T-helper 1 cell treated with Interleukin-12 subunit alpha and Interleukin-12 subunit beta and Interleukin-4 antibody, amounts not matched to agents 30 μg/mL and 1 μg/mL, for 36 hours (primary cell): ENCODE results near the gene MGLL.
"Not testable (repeated sequence)": the region's sequence is repeated elsewhere in the genome, so short reads cannot be mapped to it uniquely, and the experiment has no call there.

Experiments
- H3K27ac Mint-ChIP-seq: one replicate; pipeline ENCODE4 v1.8.0; 2021; ENCODE audit warnings: mild to moderate bottlenecking, mixed read lengths
- H3K27me3 Mint-ChIP-seq: one replicate; pipeline ENCODE4 v1.8.0; 2021; ENCODE audit warnings: low read depth, mixed read lengths
- H3K36me3 Mint-ChIP-seq: one replicate; pipeline ENCODE4 v1.8.0; 2021; ENCODE audit warnings: low read depth, mixed read lengths
- H3K4me1 Mint-ChIP-seq: one replicate; pipeline ENCODE4 v1.8.0; 2021; ENCODE audit warnings: low read depth, mixed read lengths
- H3K4me3 Mint-ChIP-seq: one replicate; pipeline ENCODE4 v1.8.0; 2021; ENCODE audit warnings: mild to moderate bottlenecking, moderate library complexity, mixed read lengths
- H3K9me3 Mint-ChIP-seq: one replicate; pipeline ENCODE4 v1.8.0; 2021; ENCODE audit warnings: mixed read lengths

The MGLL gene

DNA sequence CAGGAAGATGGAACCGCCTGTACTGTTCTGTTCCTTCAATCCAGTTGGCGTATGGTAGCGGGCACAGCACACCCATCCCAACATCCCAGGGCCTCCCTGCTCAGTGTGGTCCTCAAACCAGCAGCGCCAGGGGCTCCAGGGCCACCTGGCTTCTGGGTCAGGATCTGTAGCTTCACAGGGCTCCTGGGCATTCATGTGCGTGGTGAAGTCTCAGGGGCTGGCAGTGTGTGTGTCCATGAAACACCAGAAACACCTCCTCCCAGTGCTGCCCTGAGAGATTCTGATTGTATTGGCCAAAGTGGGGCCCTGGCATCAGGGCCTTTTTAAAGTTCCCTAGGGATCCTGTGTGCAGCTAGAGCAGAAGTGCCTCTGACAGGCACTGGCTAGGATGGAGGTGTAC is 107.4 kb downstream of the MGLL start:
- Mint-ChIP-seq H3K36me3 (no peaks in the 10 kb centered on the region), H3K9me3 (no peaks in the 10 kb centered on the region), H3K27me3 (no peaks in the 10 kb centered on the region), H3K27ac (no peak overlapping the region), H3K4me1 (no peaks in the 10 kb centered on the region), H3K4me3 (no peak overlapping the region)

DNA sequence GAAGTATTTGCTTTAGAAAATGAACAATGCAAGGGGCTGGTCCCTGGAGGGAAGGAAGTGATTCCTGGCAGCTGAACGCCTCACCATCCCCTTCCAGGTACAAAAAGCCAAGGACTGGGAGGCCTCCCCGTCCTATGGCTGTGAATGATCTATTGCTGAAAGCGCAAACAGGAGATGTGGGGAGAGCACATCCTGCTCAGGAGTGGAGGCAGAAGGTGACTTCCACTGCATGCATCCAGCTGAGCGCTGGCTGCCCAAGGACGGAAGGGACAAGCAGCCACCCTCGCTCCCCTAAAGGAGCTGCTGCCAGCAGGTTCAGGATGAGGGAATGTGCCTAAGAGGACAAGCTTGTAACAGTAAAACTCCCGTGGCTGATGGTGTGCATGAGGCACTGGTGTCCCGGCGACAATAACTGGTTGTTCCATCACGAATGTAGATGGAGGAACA is 108.2 kb downstream of the MGLL start:
- Mint-ChIP-seq H3K9me3 (no peaks in the 10 kb centered on the region), H3K36me3 (no peaks in the 10 kb centered on the region), H3K4me1 (no peaks in the 10 kb centered on the region), H3K4me3 (no peak overlapping the region), H3K27me3 (no peaks in the 10 kb centered on the region), H3K27ac (no peak overlapping the region)

DNA sequence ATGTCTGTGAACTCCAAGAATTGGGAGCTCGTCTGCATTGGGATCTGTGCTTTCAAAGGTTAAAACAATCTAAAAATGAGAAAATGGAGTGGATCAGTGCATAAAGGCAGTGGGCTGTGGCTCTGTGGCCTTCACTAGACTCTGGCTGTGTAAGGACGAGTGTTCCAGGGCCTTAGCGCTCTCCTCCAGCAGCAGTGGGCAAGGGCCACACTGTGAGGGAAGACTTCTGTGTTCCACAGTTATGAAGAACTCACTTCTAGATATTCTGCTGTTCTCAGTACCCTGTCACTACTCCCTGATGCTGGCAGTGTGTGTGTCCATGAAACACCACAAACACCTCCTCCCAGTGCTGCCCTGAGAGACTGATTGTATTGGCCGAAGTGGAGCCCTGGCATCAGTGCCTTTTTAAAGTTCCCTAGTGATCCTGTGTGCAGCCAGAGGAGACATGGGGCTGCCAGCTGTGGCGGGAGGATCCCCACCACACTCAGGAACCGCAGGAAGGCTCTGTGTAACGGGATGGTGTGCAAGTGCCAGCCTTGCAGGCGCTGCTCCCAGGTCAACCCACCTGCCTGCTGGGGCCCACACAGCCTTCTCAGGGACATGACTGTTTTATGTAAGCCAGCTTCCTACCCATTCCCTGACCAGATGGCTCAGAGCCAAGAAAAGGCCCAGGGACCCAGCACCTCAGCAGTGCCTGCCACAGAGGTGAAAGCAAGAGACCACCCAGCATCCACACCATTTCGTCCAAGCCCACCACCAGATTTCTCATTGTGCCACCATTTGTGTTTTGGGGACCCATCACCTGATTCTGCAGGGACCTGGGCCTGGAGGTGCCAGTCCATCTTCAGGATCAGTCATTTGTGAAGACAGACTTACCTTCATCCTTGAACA is 109.2 kb downstream of the MGLL start:
- no peaks in the 10 kb centered on the region for H3K9me3 Mint-ChIP-seq
- no peaks in the 10 kb centered on the region for H3K27me3 Mint-ChIP-seq
- no peaks in the 10 kb centered on the region for H3K4me1 Mint-ChIP-seq
- H3K36me3 Mint-ChIP-seq, result no peaks in the 10 kb centered on the region
- H3K4me3 Mint-ChIP-seq, result no peak overlapping the region
- H3K27ac Mint-ChIP-seq, result no peak overlapping the region

DNA sequence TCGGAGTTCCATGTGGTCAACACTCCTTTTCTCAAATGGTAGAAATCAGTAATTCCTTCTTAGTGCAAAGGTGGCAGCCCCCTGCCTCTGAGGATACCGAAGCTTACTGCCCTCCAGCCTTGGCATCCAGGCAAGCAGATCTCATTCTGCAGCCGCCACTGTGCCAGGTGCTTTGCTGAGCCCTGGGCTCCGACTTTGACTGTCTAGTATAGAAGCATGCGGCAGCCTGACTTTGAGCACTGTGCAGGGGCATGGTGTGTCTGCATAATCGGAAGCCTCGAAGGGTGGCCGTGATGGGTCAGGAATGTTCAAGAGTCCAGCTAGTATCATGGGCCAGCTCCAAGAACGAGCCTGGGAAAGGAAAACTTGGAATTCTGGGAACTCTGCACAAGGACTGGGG is 109.9 kb downstream of the MGLL start:
- no peak overlapping the region for H3K27ac Mint-ChIP-seq
- H3K27me3 Mint-ChIP-seq, result no peaks in the 10 kb centered on the region
- H3K36me3 Mint-ChIP-seq, result no peaks in the 10 kb centered on the region
- H3K4me1 Mint-ChIP-seq, result no peaks in the 10 kb centered on the region
- no peak overlapping the region for H3K4me3 Mint-ChIP-seq
- H3K9me3 Mint-ChIP-seq, result no peaks in the 10 kb centered on the region

DNA sequence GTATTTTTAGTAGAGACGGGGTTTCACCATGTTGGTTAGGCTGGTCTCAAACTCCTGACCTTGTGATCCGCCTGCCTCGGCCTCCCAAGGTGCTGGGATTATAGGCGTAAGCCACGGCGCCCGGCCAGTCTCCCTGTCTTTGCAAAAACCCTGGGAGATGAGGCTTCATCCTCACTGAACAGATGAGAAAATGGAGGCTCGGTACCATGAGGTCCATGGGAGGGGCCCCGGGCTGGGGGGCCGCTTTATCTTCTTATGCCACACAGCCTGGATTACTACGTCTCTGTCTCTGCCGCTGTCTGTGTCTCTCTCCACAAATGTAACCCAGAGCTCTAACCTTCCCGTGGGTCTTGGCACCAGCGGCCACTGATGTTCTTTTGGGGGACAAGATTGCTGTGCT is 110.4 kb downstream of the MGLL start:
- no peak overlapping the region for H3K4me3 Mint-ChIP-seq
- no peaks in the 10 kb centered on the region for H3K36me3 Mint-ChIP-seq
- H3K27ac Mint-ChIP-seq, result no peak overlapping the region
- no peaks in the 10 kb centered on the region for H3K27me3 Mint-ChIP-seq
- H3K4me1 Mint-ChIP-seq, result no peaks in the 10 kb centered on the region
- H3K9me3 Mint-ChIP-seq, result no peaks in the 10 kb centered on the region

DNA sequence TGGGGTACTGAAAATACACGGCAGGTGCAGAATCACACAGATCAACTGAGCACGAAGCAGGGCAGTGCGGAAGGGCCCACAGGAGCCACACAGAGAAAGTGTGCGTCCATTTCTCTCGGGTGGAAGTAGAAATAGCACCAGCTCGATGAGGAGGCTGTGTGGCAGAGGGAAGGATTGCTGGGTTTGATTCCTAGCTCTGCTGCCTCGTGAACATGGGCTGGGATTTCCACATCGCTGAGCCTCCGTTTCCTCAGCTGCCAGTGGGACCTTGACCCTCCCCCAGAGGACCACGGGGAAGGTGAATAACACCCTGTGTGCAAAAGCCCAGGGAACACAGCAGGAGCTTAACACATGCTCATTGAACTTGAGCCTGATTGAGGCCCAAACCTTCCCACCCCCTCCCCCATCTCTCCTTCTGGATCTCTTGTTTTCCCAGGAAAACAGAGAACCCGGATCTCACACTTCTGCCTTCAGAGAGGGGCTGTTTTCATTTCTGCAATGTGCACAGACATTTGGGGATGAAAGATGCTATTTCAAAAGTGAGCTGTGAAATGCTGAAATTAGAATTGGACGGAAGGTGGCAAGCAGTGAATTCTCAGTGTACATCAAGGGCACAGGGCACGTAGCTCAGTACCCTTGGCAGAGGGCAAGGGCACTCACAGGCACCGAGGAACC is 111.2 kb downstream of the MGLL start:
- Mint-ChIP-seq H3K27me3 (no peaks in the 10 kb centered on the region), H3K4me1 (no peaks in the 10 kb centered on the region), H3K4me3 (no peak overlapping the region)

DNA sequence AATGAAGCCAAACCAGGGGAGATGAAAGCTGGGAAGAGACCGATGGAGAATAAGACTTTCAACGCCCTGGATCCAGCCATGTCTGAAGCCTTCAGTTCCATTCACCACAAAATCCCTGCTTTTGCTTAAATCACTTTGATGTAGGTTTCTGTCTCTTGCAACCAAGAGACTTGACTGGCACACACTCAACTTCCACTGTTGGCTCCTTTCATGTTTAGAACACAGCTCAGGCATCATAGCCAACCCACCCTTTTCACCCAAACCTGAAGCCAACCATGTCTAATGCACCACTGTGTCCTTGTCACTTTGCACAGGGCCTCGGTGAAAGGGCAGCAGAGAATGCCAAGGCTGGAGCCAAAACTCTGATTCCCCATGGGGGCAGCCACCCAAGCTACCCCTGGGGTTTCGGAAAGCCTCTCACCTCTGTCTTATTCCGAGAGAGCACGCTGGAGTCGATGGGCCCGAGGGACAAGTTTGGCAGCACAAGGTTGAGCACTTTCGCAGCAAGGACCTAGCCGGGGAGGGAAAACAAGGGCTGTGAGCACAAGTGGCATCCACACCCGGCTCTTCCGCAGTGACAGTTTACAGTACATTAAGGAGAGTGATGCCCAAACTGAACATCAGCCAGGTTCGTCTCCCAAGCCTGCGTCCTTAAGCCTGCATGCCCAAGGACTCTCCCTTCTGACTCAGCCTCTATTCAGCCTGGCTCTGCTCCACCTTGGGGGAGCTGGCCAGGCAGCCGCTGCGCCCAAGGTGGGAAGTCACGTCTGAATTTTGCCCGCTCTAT is 112.0 kb downstream of the MGLL start:
- Mint-ChIP-seq H3K27me3 (no peaks in the 10 kb centered on the region), H3K27ac (no peak overlapping the region), H3K9me3 (no peaks in the 10 kb centered on the region), H3K4me3 (no peak overlapping the region), H3K4me1 (no peaks in the 10 kb centered on the region), H3K36me3 (no peaks in the 10 kb centered on the region)

More for the DNA sequence above, 111.2 kb downstream of the MGLL start:
- Mint-ChIP-seq H3K9me3 (no peaks in the 10 kb centered on the region), H3K36me3 (no peaks in the 10 kb centered on the region), H3K27ac (no peak overlapping the region)

DNA sequence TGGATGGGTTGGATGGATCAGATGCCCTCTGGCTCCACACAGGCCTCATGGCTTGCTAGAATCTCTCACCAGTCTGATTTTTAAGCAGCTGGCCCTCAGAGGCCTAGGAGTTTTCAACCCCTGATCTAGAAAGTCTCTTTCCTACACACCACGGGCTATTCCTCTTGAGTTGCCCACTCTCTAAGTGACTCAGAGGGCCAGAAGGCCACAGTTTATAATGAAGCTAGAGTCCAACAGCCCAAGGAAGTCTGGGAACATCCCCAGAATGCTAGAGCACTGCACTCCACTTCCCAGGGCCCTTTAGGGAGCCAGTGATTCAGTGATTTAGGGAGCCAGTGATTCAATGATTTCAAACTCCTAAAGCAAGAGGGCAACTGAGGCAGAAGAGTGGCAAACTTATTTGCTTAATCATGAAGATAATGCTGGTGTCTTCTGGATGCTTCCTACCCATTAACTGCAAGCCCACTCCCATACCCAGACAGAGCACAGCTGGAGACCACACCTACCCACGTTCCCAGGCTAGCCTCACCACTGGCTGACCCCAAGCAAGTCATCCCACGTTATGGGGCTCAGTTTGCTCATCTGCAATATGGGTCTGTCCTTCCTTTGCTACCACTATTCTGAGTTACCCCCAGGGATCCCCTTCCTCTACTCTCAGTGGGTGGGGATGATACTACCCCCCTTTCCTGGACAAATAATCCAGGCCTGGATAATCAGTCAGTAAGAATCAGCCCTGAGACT is 112.8 kb downstream of the MGLL start:
- Mint-ChIP-seq H3K36me3 (no peaks in the 10 kb centered on the region), H3K27ac (no peak overlapping the region), H3K4me3 (no peak overlapping the region), H3K4me1 (no peaks in the 10 kb centered on the region), H3K9me3 (no peaks in the 10 kb centered on the region), H3K27me3 (no peaks in the 10 kb centered on the region)

DNA sequence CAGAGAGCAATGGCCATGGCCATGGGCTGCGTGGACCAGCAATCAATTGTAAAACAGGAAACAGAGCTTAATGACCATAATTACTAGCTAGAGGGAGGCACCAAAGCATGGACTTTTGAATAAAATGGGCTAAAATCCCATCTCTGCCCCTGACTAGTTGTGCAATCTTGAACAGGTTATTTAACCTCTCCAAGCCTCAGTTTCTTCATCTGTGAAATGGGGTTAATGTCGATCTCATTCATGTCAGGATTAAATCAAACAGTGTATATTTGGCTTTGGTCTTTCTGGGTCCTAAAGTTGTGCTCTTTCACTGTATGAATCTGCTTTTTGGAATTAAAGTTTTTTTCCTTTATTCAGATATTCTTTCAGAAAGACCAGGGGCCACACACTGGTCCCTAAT is 113.5 kb downstream of the MGLL start:
- Mint-ChIP-seq H3K36me3 (no peaks in the 10 kb centered on the region), H3K4me3 (no peak overlapping the region), H3K9me3 (no peaks in the 10 kb centered on the region), H3K4me1 (no peaks in the 10 kb centered on the region), H3K27me3 (peaks cover 1% of the 10 kb centered on the region), H3K27ac (no peak overlapping the region)

DNA sequence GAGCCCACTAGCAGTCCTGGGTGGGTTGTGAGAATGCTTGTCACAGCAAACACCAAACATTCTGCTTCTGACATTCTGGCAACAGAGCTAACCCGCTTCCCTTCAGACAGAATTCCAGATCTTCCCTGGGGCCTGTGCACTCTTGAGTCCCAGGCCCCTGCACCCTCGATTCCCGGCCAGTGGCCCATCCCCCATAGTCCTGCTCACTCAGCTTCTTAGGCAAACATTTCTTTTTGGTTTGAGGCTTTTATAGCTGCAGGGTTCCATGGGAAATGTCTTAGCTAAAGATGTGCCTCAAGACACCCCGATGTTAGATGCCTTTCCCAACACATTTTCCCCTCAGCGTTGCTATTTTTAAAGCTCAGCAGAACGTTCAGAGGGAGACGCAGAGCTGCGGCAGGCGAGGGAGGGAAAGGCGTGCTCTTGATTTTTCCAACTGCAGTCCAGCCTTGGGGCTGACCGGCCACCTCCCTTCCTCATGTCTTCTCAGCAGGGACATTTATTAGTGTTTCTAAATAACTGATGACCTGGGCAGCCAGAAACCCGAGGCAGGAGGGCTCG is 114.4 kb downstream of the MGLL start:
- Mint-ChIP-seq H3K27ac (no peak overlapping the region), H3K4me1 (no peaks in the 10 kb centered on the region), H3K4me3 (no peak overlapping the region), H3K27me3 (peaks cover 5% of the 10 kb centered on the region), H3K9me3 (no peaks in the 10 kb centered on the region), H3K36me3 (no peaks in the 10 kb centered on the region)

DNA sequence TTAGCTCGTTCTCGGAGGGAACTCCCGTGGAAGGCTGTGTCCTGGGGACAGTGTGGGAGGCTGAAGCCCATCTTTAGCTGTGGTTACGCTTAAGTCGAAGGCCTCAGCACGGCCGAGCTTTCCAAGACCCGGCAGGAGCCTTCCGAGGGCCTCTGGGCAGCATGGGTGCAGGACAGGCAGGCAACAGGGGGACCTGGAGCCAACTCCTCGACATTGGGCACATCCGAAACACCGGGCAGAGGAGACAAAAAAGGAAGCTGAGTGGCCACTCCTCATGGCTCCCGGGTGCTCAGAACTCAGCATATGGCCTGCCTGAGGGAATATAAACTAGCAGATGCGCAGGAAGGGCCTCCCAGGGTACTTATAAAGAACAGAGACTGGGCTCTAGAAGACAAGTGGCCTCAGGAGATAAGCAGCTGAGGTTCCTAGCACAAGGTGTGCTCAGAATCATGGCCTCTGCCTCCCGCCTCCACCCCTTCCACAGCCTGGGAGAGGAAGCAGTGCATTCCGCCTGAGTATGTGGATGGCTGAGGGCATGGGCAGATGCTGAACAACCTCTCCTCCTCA is 115.4 kb downstream of the MGLL start:
- H3K27ac Mint-ChIP-seq, result no peak overlapping the region
- H3K4me1 Mint-ChIP-seq, result no peaks in the 10 kb centered on the region
- H3K36me3 Mint-ChIP-seq, result no peaks in the 10 kb centered on the region
- no peaks in the 10 kb centered on the region for H3K9me3 Mint-ChIP-seq
- H3K4me3 Mint-ChIP-seq, result no peak overlapping the region
- H3K27me3 Mint-ChIP-seq, result peaks cover 5% of the 10 kb centered on the region

DNA sequence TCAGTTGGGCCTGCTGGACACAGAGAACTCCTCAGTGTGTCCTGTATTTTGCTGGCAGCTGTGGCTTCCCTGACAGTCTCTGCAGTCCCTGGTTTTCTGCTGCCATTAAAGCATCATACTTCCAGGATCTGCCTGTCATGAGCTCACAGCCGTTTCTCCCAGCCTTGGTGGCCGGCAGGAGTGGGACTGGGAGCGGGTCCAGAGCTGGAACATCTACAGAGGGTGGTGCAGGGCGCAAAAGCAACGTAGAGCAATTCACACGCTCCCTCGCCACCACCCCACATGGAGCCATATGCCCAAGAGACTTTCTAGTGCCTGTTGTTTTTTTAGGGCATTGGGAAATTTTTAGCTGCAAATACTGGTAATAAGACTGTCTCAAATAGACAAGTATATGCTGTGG is 116.0 kb downstream of the MGLL start:
- no peaks in the 10 kb centered on the region for H3K9me3 Mint-ChIP-seq
- no peak overlapping the region for H3K27ac Mint-ChIP-seq
- H3K4me1 Mint-ChIP-seq, result no peaks in the 10 kb centered on the region
- H3K36me3 Mint-ChIP-seq, result no peaks in the 10 kb centered on the region
- peaks cover 5% of the 10 kb centered on the region for H3K27me3 Mint-ChIP-seq
- no peak overlapping the region for H3K4me3 Mint-ChIP-seq

DNA sequence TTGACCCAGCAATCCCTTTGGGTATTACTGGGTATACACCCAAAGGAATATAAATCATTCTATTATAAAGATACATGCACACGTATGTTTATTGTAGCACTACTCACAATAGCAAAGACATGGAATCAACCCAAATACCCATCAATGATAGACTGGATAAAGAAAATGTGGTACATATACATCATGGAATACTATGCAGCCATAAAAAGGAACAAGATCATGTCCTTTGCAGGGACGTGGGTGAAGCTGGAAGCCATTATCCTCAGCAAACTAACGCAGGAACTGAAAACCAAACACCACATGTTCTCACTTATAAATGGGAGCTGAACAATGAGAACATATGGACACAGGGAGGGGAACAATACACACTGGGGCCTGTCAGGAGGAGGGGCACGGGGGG is 117.5 kb downstream of the MGLL start:
- H3K4me1 Mint-ChIP-seq, H3K27me3 Mint-ChIP-seq, H3K9me3 Mint-ChIP-seq, H3K4me3 Mint-ChIP-seq, H3K36me3 Mint-ChIP-seq, H3K27ac Mint-ChIP-seq: not testable (repeated sequence)

DNA sequence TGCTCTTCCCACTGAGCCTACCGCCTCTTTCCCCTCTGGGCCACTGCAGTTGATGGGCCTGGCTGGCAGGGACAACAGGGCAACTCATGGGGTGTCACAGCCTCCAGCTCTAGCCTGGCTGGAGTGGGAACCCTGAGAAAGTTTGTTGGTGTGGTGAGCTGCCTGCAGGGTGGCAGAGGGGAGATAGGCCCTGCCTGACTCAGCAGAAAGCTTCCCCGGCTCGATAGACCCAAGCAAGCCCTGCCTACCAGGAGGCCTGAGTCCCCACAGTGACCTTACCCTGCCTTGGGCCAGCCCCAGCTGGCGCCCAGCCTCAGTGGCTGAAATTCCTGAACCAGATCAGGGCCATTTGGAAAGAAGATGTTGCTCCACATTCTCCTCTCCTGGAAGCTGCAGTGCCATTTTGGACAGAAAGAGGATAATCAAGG is 120.2 kb downstream of the MGLL start:
- Mint-ChIP-seq H3K27me3 (peaks cover 5% of the 10 kb centered on the region), H3K27ac (no peak overlapping the region), H3K36me3 (no peaks in the 10 kb centered on the region), H3K4me3 (no peak overlapping the region), H3K9me3 (no peaks in the 10 kb centered on the region), H3K4me1 (peaks cover 3% of the 10 kb centered on the region)
